GM18858 (cell line): Measurements from ENCODE around the gene C16orf87.

Experiments
- ATAC-seq: cut with Tn5 transposase; IDR thresholded peaks from one replicate; pipeline ENCODE4 v1.9.1; 2021; ENCODE audit not compliant: unreplicated experiment

The C16orf87 gene

DNA sequence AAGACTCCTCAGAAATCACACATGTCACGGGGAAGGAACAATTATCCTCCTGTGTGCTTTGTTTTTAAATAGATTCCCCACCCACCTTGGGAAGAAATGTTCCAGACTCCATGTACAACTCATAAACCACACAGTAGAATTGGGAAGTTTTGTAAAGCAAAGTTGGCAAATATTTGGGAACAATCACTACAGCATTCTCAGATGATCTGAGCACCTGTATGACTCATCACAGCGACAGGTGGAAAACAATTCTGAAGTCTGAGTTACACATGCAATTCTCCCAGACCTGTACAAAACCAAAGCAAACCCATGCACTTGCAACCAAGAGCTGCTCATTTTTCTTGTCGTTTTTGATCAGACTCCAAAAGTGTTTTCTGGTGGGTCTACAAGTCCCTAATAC, 68.4 kb downstream of the C16orf87 start:
- ATAC-seq: no peak

- ATAC-seq: no peak
Observed at GRCh38 chr16:46759309-46759708, 71.7 kb downstream of the C16orf87 start.

GRCh38 chr16:46757339-46758050, 73.5 kb downstream of the C16orf87 start:
- ATAC-seq: no peak

GRCh38 chr16:46756772-46757171, 74.2 kb downstream of the C16orf87 start:
- ATAC-seq: no peak

DNA sequence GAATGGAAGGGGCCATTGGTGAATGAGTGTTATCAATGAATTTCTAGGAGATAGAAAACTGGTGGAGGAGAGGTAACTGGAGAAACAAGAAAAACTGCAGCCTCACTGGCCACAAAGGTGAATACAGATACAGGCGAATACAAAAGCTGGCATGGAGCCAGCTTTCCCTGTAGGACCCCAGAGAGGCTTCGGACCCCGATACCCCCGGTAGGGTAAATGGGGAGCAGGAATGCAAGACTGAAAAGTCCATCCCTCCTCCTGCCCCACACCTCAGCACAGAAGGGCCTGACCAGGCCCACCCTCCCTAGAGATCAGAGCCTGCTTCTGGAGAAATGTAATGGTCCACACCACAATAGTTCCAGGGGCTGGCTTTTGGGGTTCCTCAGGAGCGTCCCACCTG, 78.0 kb downstream of the C16orf87 start:
- no peak for ATAC-seq

- no peak for ATAC-seq
Observed at GRCh38 chr16:46751381-46751780, 79.6 kb downstream of the C16orf87 start.

DNA sequence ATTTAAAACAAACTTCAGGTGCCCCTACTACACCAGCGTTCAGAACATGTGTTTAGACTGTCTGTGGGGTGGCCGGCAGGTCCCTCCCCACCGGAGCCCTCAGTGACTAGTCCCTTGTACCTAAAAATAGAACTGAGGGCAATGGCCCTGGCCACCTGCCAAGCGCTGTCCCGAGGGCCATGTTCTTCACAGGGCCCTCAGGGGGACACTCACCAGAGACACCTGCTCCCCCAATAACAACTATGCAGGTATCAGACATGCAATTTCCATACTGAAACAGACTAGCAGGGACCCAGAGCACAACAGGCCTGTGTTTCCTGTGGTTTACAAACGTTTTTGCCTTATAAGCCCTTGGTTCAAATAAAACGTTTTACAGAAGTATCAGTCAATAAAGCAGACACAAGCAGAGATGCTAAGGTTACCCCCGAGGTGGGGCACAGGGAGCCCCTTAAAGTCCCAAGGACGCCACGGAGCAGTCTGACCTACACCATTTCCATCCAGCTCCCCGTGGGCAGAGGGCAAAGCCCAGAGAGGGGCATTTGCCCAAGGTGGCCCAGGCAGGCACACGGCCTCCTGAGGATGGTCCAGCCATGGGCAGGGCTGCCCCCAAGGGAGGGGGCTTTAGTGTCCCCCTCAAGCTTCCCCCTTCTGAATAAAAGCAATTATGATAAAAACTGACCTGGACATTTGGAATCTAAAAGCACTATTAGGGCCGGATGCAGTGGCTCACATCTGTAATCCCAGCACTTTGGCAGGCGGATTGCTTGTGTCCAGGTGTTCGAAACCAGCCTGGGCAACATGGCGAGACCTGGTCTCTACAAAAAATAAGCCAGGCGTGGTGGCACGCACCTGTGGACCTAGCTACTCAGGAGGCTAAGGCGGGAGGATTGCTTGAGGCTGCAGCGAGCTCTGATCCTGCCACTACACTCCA, 81.9 kb downstream of the C16orf87 start:
- peak; percentile 83 for ATAC-seq

DNA sequence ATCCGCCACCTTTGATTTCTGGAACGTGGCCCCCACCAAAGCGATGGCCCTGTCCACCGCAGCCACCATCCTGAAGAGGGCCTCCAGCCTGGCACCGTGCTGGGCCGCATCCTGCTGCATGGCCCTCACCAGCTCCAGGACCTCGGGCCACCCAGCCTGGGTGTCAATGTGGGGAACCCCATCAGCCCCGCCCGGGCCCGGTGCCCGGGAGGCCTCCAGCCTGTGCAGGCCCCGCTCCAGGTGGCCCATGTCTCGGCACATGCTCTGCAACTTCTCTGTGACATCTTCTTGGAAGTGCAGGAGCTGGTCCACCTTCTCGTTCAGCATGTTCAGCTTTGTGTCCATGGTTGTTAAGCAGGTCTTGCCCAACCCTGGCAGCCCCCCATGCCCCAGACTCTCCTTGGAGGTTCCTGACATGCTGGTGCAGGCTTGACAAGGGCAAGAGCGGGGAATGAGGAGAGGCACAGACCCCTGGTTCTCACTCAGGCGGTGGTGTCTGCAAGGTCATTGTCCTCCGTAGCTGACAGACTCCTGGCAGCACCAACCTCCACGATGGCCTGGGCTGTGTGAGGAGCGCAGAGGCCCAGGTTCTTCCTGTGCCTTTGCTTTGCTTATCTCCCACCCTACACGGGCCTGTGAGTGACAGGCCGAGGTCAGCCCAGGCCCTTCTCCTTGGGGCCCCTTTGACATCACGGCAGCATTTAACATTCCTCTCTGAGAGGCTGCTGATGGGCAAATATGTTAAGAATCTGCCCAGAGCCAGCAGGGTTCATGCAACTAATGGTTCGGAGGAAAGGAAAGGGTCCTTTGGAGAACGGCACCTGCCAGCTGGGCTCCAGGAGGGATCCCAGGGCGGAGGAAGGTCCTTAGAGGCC, 83.0 kb downstream of the C16orf87 start, which contains the start of gene MYLK3:
Gene MYLK3 (minus strand): TSS at position 568 of the 875 bp plus-strand sequence. CDS start 151 bp downstream, at position 417.
- no peak for ATAC-seq

- ATAC-seq: no peak
Observed at GRCh38 chr16:46746821-46747776, 83.9 kb downstream of the C16orf87 start.
